Measurements from ENCODE around the gene DAZAP2. TPM values are rescaled to one million over a fixed set of nuclear protein-coding genes. Genes with fewer than 3 reads are reported as not detected.

The DAZAP2 gene
- total and polyA plus RNA-seq, 2 of the 13 experiments (the other 11 are each of a cell fraction or from before 2014, with no cell fraction given), result 64.5 to 222 TPM

DNA sequence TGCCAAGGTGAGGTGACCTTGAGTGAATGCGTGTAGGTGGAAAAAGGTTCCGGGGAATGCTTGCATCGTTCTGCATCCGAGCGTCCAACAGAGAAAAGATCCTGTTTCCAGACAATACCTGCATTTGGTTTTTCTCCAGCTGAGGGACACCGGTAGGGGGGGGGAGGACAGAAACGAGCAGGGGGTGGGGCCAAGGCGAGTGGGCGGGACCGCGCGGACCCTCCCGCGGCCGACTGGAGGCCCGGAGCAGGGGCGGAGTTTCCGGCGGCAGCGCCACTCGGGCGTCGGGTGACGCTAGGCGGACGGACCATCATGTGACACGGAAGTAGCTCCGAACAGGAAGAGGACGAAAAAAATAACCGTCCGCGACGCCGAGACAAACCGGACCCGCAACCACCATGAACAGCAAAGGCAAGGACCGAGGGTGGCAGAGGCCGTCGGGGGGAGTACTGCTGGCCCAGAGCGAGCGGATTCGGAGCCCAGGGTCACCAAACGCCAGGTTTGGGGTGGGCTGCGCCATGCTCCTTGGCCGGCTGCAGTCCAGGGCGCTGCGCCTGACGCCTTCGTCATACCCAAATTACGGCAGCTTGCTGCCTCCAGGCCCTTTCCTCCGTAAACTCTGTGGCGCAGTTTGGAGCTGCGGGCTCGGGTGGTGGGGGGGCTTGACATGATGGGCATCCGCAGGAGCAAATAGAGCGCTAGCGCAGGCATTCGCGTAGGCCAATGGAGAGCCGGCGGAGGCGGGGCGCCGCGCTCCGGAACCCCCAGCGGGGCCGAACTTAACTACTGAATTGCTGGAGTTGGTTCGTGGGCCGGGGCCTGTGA is at the start of gene DAZAP2 (continued):
- TF ChIP-seq SMC3 (IDR thresholded peaks at IDR 0.05; ENCODE audit: low read length) (no peak), ATAD3A (CRISPR knock-in tag; IDR thresholded peaks at IDR 0.05) (peak; percentile 52; the same call in 1 of the 2 replicates), ZNF343 (CRISPR knock-in tag; IDR thresholded peaks at IDR 0.05) (0 out of 2 replicates have a peak, but pooled peaks have one; percentile 33), ZNF207 (IDR thresholded peaks at IDR 0.05; ENCODE audit: borderline replicate concordance) (no peak), TBP (CRISPR knock-in tag; IDR thresholded peaks at IDR 0.05) (no peak)
- TF ChIP-seq, protein P1, sequence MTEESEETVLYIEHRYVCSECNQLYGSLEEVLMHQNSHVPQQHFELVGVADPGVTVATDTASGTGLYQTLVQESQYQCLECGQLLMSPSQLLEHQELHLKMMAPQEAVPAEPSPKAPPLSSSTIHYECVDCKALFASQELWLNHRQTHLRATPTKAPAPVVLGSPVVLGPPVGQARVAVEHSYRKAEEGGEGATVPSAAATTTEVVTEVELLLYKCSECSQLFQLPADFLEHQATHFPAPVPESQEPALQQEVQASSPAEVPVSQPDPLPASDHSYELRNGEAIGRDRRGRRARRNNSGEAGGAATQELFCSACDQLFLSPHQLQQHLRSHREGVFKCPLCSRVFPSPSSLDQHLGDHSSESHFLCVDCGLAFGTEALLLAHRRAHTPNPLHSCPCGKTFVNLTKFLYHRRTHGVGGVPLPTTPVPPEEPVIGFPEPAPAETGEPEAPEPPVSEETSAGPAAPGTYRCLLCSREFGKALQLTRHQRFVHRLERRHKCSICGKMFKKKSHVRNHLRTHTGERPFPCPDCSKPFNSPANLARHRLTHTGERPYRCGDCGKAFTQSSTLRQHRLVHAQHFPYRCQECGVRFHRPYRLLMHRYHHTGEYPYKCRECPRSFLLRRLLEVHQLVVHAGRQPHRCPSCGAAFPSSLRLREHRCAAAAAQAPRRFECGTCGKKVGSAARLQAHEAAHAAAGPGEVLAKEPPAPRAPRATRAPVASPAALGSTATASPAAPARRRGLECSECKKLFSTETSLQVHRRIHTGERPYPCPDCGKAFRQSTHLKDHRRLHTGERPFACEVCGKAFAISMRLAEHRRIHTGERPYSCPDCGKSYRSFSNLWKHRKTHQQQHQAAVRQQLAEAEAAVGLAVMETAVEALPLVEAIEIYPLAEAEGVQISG (CRISPR knock-in tag; IDR thresholded peaks at IDR 0.05), result peak; percentile 72
- TF ChIP-seq, protein P2, sequence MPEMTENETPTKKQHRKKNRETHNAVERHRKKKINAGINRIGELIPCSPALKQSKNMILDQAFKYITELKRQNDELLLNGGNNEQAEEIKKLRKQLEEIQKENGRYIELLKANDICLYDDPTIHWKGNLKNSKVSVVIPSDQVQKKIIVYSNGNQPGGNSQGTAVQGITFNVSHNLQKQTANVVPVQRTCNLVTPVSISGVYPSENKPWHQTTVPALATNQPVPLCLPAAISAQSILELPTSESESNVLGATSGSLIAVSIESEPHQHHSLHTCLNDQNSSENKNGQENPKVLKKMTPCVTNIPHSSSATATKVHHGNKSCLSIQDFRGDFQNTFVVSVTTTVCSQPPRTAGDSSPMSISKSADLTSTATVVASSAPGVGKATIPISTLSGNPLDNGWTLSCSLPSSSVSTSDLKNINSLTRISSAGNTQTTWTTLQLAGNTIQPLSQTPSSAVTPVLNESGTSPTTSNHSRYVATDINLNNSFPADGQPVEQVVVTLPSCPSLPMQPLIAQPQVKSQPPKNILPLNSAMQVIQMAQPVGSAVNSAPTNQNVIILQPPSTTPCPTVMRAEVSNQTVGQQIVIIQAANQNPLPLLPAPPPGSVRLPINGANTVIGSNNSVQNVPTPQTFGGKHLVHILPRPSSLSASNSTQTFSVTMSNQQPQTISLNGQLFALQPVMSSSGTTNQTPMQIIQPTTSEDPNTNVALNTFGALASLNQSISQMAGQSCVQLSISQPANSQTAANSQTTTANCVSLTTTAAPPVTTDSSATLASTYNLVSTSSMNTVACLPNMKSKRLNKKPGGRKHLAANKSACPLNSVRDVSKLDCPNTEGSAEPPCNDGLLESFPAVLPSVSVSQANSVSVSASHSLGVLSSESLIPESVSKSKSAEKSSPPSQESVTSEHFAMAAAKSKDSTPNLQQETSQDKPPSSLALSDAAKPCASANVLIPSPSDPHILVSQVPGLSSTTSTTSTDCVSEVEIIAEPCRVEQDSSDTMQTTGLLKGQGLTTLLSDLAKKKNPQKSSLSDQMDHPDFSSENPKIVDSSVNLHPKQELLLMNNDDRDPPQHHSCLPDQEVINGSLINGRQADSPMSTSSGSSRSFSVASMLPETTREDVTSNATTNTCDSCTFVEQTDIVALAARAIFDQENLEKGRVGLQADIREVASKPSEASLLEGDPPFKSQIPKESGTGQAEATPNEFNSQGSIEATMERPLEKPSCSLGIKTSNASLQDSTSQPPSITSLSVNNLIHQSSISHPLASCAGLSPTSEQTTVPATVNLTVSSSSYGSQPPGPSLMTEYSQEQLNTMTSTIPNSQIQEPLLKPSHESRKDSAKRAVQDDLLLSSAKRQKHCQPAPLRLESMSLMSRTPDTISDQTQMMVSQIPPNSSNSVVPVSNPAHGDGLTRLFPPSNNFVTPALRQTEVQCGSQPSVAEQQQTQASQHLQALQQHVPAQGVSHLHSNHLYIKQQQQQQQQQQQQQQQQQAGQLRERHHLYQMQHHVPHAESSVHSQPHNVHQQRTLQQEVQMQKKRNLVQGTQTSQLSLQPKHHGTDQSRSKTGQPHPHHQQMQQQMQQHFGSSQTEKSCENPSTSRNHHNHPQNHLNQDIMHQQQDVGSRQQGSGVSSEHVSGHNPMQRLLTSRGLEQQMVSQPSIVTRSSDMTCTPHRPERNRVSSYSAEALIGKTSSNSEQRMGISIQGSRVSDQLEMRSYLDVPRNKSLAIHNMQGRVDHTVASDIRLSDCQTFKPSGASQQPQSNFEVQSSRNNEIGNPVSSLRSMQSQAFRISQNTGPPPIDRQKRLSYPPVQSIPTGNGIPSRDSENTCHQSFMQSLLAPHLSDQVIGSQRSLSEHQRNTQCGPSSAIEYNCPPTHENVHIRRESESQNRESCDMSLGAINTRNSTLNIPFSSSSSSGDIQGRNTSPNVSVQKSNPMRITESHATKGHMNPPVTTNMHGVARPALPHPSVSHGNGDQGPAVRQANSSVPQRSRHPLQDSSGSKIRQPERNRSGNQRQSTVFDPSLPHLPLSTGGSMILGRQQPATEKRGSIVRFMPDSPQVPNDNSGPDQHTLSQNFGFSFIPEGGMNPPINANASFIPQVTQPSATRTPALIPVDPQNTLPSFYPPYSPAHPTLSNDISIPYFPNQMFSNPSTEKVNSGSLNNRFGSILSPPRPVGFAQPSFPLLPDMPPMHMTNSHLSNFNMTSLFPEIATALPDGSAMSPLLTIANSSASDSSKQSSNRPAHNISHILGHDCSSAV (CRISPR knock-in tag; IDR thresholded peaks at IDR 0.05; ENCODE audit: borderline replicate concordance), result no peak
- TF ChIP-seq, protein P3, sequence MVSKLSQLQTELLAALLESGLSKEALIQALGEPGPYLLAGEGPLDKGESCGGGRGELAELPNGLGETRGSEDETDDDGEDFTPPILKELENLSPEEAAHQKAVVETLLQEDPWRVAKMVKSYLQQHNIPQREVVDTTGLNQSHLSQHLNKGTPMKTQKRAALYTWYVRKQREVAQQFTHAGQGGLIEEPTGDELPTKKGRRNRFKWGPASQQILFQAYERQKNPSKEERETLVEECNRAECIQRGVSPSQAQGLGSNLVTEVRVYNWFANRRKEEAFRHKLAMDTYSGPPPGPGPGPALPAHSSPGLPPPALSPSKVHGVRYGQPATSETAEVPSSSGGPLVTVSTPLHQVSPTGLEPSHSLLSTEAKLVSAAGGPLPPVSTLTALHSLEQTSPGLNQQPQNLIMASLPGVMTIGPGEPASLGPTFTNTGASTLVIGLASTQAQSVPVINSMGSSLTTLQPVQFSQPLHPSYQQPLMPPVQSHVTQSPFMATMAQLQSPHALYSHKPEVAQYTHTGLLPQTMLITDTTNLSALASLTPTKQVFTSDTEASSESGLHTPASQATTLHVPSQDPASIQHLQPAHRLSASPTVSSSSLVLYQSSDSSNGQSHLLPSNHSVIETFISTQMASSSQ (IDR thresholded peaks at IDR 0.05; ENCODE audit: low read depth), result no peak
- TF ChIP-seq, protein P3 (CRISPR knock-in tag; IDR thresholded peaks at IDR 0.05; ENCODE audit: borderline replicate concordance), result no peak
- TF ChIP-seq, protein P4, sequence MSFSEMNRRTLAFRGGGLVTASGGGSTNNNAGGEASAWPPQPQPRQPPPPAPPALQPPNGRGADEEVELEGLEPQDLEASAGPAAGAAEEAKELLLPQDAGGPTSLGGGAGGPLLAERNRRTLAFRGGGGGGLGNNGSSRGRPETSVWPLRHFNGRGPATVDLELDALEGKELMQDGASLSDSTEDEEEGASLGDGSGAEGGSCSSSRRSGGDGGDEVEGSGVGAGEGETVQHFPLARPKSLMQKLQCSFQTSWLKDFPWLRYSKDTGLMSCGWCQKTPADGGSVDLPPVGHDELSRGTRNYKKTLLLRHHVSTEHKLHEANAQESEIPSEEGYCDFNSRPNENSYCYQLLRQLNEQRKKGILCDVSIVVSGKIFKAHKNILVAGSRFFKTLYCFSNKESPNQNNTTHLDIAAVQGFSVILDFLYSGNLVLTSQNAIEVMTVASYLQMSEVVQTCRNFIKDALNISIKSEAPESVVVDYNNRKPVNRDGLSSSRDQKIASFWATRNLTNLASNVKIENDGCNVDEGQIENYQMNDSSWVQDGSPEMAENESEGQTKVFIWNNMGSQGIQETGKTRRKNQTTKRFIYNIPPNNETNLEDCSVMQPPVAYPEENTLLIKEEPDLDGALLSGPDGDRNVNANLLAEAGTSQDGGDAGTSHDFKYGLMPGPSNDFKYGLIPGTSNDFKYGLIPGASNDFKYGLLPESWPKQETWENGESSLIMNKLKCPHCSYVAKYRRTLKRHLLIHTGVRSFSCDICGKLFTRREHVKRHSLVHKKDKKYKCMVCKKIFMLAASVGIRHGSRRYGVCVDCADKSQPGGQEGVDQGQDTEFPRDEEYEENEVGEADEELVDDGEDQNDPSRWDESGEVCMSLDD (CRISPR knock-in tag; IDR thresholded peaks at IDR 0.05; ENCODE audit: borderline replicate concordance), result no peak

Measured in HepG2 (cell line).